ENCODE measurements around the gene LRFN5. TPM values are rescaled to one million over a fixed set of nuclear protein-coding genes. Genes with fewer than 3 reads are reported as not detected.

The LRFN5 gene
- total RNA-seq, 3 donors from 2014 or later = 1.4 to 5.2 (median 3.2) TPM

GRCh38 chr14:41607304-41607775, 664 bp downstream of the LRFN5 start:
- DNase-seq (ENCODE audit: low spot score in 2 of 2) = no peak
- TF ChIP-seq POLR2AphosphoS5 (IDR thresholded peaks at IDR 0.05) (no peak), CTCF (IDR thresholded peaks at IDR 0.05) (no peak), POLR2A (IDR thresholded peaks at IDR 0.05) (no peak)
- no peaks in the 10 kb centered on the region for H3K9me3 ChIP-seq
- peaks cover 5 to 6% of the 10 kb centered on the region in 2 donors for H3K4me1 ChIP-seq
- intact Hi-C loops (cut with DNase I; ENCODE audit: low total_unique reads) = no loop called here
- H3K27ac ChIP-seq = peak overlapping the region; percentile 57 to 92
- H3K36me3 ChIP-seq = no peaks in the 10 kb centered on the region
- H3K27me3 ChIP-seq = peaks cover 0 to 54% of the 10 kb centered on the region in 2 donors
- peak overlapping the region; percentile 55 to 86 (median 61) for H3K4me3 ChIP-seq

DNA sequence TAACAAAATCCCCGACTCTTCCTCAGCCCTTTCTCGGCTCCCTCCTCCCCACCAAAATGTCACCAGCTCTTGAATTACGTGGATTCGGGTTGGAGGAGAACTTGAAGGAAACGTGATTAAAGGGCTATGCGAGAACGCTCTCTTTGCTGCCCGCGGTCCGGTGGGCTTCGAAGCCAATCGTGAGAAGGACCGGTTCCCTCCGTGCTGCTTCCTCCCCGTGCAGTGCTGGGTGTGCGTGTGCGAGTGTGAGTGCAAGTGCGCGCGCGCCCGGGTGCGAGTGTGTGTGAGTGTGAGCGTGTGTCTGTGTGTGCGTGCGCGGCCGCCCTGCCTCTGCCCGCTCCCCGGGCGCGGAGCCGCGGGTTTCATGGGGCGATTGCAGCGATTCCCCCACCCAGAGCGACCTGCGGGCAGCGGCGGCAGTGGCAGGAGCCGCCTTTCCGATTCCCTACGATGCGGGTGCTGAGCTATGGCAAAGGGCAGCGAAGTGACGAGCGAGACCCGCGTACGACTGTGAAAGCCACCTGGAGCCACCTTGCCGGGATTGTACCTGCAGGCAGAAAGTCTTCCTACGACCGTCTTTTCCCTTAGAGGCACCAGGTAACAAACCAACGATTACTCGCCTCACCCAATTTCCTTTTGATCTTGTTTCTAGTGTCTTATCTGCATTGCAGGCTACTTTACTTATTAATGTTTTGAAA, 1.4 kb downstream of the LRFN5 start:
- Histone ChIP-seq H3K36me3 (no peaks in the 10 kb centered on the region), H3K9me3 (no peaks in the 10 kb centered on the region), H3K27ac (peak overlapping the region in 1 of 2 donors; percentile 92), H3K27me3 (peaks cover 0 to 54% of the 10 kb centered on the region in 2 donors), H3K4me1 (peaks cover 5 to 6% of the 10 kb centered on the region in 2 donors), H3K4me3 (peak overlapping the region; percentile 55 to 86 (median 61))
- no peak for TF ChIP-seq CTCF (IDR thresholded peaks at IDR 0.05)
- TF ChIP-seq POLR2AphosphoS5 (IDR thresholded peaks at IDR 0.05) = no peak
- no peak for TF ChIP-seq POLR2A (IDR thresholded peaks at IDR 0.05)
- intact Hi-C loops (cut with DNase I; ENCODE audit: low total_unique reads) = no loop called here
- DNase-seq (ENCODE audit: low spot score in 2 of 2) = no peak

- Histone ChIP-seq H3K27me3 (peaks cover 0 to 54% of the 10 kb centered on the region in 2 donors), H3K36me3 (no peaks in the 10 kb centered on the region), H3K27ac (peak overlapping the region; percentile 21 to 92), H3K4me3 (peak overlapping the region; percentile 55 to 86 (median 61)), H3K4me1 (peaks cover 5 to 6% of the 10 kb centered on the region in 2 donors), H3K9me3 (no peaks in the 10 kb centered on the region)
- intact Hi-C loops (cut with DNase I; ENCODE audit: low total_unique reads) = no loop called here
- no peak for TF ChIP-seq POLR2A (IDR thresholded peaks at IDR 0.05)
- TF ChIP-seq POLR2AphosphoS5 (IDR thresholded peaks at IDR 0.05) = no peak
- TF ChIP-seq CTCF (IDR thresholded peaks at IDR 0.05) = no peak
- DNase-seq (ENCODE audit: low spot score in 2 of 2) = no peak
These were observed 2.2 kb downstream of the LRFN5 start for GRCh38 chr14:41608681-41609390.

GRCh38 chr14:41609704-41610183, 3.1 kb downstream of the LRFN5 start:
- no peak for DNase-seq (ENCODE audit: low spot score in 2 of 2)
- H3K36me3 ChIP-seq = no peaks in the 10 kb centered on the region
- TF ChIP-seq CTCF (IDR thresholded peaks at IDR 0.05) (no peak), POLR2AphosphoS5 (IDR thresholded peaks at IDR 0.05) (no peak), POLR2A (IDR thresholded peaks at IDR 0.05) (no peak)
- H3K27me3 ChIP-seq = peaks cover 0 to 53% of the 10 kb centered on the region in 2 donors
- peak overlapping the region; percentile 21 to 73 for H3K27ac ChIP-seq
- H3K4me3 ChIP-seq = peak overlapping the region; percentile 30 to 86 (median 61)
- H3K4me1 ChIP-seq = peaks cover 5 to 6% of the 10 kb centered on the region in 2 donors
- H3K9me3 ChIP-seq = no peaks in the 10 kb centered on the region
- intact Hi-C loops (cut with DNase I; ENCODE audit: low total_unique reads) = no loop called here
